HG03457 (cell line): Measurements from ENCODE around the gene MATK.
"Not testable (repeated sequence)": the region's sequence is repeated elsewhere in the genome, so short reads cannot be mapped to it uniquely, and the experiment has no call there.

Source experiments
- ATAC-seq: cut with Tn5 transposase; IDR thresholded peaks from one replicate; pipeline ENCODE4 v1.9.1; 2021; ENCODE audit warnings: moderate number of reproducible peaks; ENCODE audit not compliant: unreplicated experiment

The MATK gene

DNA sequence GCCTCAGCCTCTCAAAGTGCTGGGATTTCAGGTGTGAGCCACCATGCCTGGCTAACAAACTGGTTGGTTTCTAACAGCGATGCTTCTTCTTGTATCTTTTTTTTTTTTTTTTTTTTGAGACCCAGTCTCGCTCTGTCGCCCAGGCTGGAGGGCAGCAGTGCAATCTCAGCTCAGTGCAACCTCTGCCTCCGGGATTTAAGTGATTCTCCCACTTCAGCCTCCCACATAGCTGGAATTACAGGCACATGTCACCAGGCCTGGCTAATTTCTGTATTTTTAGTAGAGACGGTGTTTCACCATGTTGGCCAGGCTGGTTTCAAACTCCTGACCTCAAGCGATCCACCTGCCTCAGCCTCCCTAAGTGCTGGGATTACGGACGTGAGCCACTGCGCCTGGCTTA, 30.0 kb upstream of the MATK start:
- ATAC-seq: not testable (repeated sequence)

DNA sequence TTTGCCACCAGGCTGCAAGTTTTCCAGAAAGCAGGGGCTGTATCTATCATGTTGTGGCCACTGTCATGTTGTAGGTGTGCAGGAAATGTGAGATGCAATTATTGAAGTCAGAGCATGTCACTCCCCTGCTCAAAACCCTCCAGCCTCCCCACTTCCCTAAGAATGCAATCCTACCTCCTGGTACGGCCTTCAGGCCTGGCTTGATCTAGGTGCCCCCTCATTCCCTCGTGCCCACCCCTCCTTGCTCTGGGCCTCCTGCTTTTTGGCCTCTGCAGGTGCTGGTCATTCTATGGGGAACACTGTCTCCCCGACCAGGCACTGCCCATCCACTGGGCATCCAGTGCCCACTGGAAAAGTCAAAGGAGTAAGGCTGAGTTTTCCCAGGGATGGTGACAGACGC, 28.5 kb upstream of the MATK start:
- no peak for ATAC-seq

DNA sequence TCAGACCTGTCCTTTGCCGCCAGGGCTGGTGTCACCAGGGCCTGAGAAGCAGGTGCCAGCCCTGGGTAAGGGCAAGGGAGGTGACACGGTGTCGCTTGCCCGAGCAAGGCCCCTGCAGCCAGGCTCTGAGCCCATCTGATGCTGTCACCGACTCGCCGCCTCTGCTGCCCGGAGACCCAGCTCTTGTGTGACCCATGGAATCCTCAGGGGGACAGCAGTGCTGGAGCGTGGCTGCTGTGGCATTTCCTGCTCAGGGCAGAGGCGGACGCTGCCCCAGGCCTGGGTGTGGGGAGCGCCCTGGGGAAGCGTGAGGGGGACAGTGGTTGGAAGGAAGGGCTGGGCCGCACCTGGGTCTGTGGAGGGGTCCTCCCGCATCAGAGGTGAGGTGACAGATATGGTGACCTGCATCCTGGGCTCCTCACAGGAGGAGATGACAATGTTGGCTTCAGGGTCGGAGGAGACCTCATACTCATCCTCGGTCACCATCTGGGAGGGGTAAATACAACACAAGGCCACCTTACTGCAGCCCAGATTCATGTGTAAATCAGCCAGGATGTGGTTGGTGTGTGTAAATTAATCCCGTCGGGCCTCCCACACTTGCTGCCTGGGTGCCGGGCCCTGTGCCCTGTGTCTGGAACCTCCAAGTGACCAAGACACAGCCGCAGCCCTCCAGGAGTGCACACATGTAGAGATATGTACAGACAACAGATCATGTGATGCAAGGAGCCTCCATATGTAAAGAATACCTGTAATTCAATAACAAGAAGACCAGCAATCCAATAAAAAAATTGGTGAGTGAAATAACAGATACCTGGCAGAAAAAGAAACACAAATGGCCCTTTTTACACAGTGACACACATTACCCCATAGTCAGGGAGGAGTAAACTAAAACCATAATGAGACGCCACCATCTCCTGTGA, 27.6 kb upstream of the MATK start:
- ATAC-seq: no peak

DNA sequence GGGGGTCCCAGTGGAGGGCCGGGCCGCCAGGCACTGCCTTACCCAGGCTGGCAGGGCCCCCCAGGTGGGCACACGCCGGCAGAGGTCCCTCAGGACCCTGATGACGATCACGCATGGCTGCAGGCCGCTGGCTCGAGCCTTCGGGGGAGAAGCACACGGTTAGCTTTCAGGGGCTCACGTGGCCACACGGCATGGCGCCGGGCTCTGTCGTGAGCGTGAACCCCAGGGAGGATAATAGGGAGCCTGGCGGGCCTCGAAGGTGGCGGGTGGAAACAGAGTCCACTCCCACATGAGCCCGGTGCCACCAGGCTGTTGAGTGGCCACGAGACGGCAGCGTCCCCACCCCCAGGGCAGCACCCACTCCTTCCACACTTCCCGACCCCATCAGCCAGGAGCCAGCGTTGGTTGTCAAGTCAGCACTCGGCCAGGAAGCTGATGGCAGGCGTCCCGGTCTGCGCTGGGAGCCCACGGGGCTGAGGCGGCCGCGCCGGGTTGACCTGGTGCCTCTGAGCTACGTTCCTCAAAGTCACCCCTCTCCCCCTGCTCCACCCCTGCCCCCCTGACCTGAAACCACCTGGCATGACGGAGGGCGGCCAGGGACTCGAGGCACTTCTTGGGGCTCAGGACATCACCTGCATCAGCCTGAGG, 24.7 kb upstream of the MATK start:
- ATAC-seq: no peak

GRCh38 chr19:3809881-3810707, 23.9 kb upstream of the MATK start:
- ATAC-seq: no peak

DNA sequence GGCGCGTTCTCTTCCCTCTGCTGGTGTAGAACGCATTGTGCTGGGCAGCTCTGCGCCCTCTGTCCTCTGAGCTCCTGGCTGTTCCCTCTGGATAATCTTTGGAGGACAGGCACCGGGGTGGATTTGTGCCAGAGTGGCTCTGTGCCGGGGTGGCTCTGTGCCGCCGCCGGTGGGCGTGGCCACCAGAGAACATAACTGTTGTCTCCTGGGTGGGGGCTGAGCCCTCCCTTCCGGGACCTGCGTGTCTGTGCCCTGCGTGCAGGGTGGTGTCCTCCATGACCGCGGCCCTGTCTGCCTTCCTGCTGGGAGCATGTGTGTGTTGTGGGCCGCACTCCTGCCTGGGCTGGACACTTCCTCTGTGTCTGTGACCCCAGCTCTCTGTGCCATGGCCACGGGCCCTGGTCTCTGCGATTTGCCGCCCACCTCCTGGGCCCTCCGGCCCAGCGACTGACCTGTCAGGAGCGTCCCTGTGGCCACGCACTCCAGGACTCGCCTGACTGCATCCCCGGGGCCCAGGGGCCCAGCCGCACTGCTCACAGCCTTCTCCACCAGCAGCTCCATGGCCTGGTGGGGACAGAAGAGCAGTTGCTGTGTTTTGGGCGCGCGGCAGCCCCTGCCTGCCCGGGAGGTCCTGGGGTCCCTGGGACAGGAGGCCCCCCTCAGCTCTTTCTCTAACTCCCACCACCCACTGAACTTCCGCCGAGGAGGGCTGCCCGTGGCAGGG, 22.4 kb upstream of the MATK start:
- no peak for ATAC-seq

GRCh38 chr19:3807574-3808354, 21.6 kb upstream of the MATK start:
- no peak for ATAC-seq

GRCh38 chr19:3807131-3807480, 20.9 kb upstream of the MATK start:
- no peak for ATAC-seq

- ATAC-seq: no peak
These were observed 19.7 kb upstream of the MATK start for GRCh38 chr19:3805859-3806258.

GRCh38 chr19:3804429-3804828, 18.2 kb upstream of the MATK start:
- ATAC-seq: no peak

- no peak for ATAC-seq
These were observed 17.8 kb upstream of the MATK start for GRCh38 chr19:3803986-3804385.

DNA sequence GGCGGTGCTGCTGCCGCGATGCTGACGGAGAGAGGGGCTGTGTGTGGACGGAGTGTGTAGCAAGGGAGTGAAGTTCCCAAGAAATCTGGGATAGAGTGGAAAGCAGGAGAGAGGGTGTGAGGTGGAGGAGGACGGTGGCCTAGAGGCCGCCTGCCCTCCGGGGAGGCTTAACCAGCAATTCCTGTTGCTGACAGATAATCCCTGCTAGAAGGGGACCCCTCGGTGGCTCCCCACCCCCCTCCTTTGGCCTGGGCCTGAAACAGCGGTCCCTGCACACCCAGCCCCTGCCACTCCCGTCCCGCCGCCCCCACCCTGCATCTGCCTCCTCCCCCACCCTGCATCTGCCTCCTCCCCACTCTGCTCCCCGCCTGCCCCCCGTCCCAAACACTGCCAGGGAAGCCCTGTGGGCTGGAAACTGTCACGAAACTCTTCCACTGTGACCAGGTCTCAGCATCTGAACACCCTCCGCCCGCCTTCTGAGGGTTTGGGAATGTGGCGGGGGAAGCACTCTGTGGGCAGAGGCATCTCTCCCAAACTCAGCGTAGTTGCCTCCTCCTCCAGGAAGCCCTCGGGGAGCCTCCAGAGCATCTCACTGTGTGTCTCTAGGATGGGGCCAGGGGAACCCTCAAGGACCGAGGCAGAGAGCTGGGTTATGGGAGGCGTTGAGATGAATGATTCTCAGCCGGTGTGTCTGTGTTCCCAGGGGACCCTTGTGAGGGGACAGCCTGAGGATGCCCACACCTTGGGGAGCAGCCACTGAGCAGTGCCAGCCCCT, 17.1 kb upstream of the MATK start:
- ATAC-seq: no peak

DNA sequence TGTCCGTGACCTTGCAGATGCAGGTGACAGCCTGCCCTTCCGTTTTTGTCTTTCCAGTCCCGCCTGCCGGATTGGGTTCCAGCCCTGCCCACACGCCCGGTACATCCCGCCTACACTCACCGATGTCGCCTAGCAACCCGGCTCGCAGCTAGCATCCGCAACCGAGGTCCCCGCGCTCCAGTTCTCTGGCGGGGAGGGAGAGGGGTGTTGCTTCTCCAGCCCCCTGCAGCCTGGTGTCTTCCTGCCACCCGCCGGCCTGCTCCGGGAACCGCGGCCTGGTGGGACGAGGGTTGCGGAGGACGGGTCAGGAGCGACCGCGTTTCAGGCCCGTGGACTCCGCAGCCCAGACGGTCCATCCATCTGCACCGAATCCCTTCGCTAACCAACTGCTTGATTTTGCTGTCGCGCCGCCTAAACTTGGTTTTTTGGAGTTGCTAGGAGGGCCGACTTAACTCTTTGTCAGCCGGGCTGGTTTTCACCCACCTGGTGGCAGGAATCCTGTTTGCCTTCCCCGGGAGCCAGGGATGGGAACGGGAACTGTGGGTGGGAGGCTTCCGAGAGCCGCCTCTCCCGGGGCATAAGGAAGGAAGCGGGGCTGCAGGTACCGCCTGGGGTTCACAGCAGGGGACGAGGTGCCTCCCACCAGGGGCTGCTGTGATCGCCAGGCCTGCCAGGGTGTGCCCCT, 15.4 kb upstream of the MATK start:
- no peak for ATAC-seq

DNA sequence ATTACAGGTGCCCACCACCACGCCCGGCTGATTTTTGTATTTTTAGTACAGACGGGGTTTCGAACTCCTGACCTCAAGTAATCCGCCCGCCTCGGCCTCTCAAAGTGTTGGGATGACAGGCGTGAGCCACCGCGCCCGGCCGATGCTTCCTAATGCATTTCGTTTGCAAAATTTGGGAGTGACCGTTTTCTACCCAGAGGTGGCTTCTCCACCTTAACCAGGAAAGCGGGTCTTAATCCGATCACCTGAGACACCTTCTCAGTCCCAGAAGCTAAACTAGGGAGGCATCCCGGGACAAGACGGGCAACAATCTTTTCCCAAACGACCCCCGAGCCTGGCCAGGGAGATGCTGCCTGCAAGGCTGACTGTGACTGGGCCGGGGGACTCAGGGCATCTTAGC, 14.8 kb upstream of the MATK start:
- no peak for ATAC-seq

GRCh38 chr19:3798137-3798536, 12.0 kb upstream of the MATK start:
- ATAC-seq: no peak

DNA sequence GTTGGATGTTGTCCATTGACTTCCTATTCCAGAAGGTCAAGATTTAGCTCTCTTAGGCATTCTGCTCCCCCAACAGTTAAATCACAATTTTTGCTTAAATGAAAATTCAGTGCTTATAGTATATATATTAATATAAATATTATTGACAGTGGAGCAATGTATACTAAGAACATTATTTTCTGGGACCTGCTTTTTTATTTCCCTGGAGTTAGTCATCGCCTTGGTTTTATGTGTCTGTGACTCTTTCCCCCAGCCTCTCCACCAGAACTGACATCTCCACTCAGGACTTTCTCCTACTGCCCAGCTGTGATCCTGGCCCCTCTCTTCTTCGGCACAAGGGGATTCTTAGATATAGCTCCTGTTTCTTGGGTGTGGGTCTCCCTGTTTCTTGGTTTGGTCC, 10.2 kb upstream of the MATK start:
- ATAC-seq: no peak

GRCh38 chr19:3793799-3794198, 7.6 kb upstream of the MATK start:
- ATAC-seq: no peak

- no peak for ATAC-seq
These were observed 5.9 kb upstream of the MATK start for GRCh38 chr19:3792114-3792513.

GRCh38 chr19:3790941-3791340, 4.8 kb upstream of the MATK start:
- ATAC-seq: no peak
